G401 (cell line): ENCODE data around the gene MCU. TPM values are rescaled to one million over a fixed set of nuclear protein-coding genes. Genes with fewer than 3 reads are reported as not detected.
A peak's percentile ranks its signal among the peaks of the same experiment; 100 is the strongest.
"Not testable (repeated sequence)": the region's sequence is repeated elsewhere in the genome, so short reads cannot be mapped to it uniquely, and the experiment has no call there.

Experiments used
- DNase-seq: peaks from one replicate; pipeline ENCODE4 v3.0.0-alpha.2; 2015; ENCODE audit warnings: low spot score
- in situ Hi-C: cut with HindIII; loops from 2 replicates; pipeline ENCODE4 v1.10.0; 2016; ENCODE audit warnings: low sequenced_read_pairs, mixed read lengths
- total RNA-seq: library from RNA; depleted of rRNA; stranded (reverse); fragments of >200 nt; shearing (Covaris generic); gene quantifications from 2 replicates; pipeline ENCODE4 v1.2.3, GENCODE V29; 2014

Gene MCU
- total RNA-seq, 1 experiment from 2014 or later: 25.8 TPM

DNA sequence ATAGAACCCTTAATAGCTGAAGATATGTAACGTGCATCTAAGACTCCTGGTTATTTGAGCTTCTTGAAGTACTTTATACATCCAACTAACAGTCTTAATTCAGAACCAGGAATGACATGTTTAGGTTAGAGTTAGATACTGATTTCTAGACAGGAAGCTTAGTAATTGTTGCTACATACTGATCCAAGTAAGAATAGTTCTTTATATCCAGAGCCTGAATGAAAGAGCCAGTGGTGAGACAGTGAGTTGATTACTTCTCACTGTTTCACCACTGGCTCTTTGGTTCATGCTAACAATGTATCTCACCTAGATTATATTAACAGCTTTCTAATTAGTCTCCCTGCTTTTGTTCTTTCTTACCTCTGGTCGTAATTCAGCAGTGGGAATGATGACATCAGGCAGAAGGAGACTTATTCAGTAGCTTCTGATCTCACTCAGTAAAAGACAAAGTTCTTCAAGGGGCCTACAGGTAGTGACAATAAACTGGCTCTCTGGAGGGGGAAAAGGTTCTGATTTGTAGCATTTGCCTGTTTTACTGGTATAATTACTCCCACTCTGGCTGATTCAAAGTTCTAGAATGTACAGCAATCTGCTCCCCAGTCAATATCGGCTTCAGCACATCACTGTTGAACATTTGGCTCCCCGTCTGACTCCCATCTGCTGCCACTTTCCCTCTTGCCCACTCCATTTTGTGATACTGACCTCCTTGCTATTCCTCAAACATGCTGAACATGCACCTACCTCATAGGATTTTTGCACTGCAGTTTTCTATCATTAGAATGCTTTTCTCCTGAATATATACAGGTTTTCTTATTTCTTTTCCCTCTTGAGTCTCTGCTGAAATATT, 29.1 kb downstream of the MCU start:
- DNase-seq: peak; percentile 94
- in situ Hi-C loops: no loop called here

DNA sequence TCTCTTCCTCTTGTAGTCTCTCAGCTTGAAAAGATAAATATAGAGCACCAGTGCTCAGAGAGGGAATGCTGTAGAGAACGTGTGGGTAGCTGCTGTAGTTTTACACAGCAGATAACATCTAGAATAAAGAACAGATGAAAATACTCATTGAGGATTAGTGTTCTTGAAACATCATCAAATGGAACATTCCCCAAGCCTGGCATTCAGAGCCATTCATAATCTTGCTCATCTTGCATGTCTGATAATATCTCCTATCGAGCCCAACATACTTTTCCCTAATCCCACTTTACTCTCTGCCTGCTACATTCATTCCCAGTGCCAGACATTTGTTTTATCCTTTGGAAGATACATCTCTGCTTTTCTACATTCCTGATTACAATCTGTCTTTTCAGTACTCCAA, 35.2 kb downstream of the MCU start:
- DNase-seq: peak; percentile 33
- in situ Hi-C loops: no loop called here

DNA sequence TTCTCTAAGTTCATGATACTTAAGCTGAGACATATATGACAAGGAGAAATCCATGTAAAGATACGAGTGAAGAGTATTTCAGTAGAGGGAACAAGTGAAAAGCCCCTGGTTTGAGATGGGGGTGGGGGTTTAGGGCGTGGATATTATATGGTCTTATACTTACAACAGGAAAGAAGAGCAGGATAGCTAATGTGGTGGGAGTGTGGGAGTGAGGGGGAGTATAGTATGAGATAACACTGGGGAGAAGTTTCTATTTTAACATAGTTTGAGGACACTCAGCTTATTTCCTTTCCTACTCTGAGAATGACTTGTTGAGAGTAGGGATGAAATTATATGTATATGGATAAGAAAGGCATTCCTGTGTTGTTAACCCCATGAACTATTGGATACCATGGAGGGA, 36.5 kb downstream of the MCU start:
- DNase-seq: no peak
- in situ Hi-C loops: no loop called here

DNA sequence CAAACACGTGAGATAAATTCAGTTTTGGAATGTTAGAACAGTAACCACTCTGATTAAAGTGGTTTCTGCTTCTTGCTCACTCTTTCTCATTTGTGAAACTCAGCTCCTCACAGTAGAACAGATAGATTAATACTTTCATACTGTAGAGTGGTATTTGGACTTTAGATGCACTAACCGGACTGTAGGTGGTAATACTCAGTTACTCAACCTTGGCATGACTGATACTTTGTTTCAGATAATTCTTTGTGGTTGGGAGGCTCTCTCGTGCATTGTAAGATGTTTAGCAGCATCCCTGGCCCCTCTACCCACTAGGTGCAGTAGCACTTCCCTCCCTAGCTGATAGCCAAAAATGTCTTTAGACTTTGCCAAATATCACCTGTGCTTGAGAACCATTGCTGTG, 37.6 kb downstream of the MCU start:
- DNase-seq: no peak
- in situ Hi-C loops: no loop called here

DNA sequence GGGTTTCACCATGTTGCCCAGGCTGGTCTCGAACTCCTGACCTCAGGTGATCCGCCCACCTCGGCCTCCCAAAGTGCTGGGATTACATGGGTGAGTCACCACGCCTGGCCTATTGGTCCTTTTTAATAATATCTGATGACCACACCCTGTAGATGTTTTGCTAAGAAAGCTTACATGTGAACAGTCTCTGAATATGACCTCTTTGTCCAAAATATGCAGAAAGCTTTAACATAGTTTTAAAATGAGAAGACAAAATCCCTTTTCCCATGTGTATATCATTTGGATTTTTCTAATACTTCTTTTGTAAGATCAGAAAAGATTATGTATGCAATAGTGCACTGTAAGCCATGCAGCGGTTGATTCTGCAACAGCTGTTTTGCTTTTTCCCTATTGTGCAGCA, 38.5 kb downstream of the MCU start:
- in situ Hi-C loops: no loop called here
- DNase-seq: no peak

DNA sequence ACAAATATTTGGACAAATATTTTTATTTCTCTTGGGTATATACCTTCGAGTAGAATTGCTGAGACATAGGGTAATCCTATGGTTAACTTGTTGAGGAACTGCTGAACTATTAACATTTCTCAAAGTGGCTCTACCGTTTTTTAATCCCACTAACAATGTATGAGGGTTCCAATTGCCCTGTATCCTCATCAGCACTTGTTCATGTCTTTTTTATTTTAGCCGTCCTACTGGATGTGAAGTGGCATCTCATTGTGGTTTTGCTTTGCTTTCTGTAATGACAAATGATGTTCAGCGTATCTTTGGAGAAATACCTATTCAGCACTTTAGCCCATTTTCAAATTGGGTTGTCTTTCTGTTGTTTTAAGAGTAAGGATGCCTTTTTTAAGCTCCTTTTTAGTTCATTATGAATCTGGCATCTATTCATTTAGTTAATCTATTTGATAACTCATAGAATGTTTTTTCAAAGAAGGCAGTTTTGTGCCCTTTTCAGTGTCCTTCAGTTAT, 40.0 kb downstream of the MCU start:
- in situ Hi-C loops: no loop called here
- DNase-seq: no peak

DNA sequence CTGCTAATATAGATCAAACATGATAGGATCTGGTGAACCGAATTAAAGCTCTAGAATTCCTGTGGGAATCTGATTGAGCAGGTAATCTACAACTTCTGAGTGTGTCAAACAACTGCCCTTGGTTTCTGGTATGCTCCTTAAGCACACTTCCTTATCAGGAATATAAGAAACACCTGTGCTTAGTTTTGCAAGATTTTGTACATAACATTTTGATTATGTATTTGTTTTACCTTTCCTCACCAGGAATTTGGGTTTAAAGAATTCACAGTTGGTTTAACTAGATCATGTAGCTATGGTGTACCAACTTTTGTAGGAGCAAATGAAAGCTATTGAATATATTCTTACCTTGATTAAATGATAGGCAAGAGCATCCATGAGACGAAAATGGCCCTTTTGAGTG, 40.6 kb downstream of the MCU start:
- in situ Hi-C loops: no loop called here
- no peak for DNase-seq

DNA sequence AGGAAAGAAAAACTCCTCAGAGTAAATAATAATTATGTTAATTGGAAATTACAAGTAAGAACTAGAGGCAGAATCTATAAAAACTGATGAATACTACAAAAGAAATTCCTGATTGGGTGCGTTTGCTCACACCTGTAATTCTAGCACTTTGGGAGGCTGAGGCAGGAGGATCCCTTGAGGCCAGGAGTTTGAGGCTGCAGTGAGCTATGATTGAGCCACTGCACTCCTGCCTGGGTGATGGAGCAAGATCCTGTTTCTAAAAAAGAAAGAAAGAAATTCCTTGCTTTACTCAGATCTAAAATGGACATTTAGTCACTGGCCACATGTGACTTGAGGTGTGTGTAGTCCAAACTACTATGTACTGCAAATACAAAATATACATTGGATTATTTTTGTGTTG, 42.0 kb downstream of the MCU start:
- in situ Hi-C loops: no loop called here
- no peak for DNase-seq

DNA sequence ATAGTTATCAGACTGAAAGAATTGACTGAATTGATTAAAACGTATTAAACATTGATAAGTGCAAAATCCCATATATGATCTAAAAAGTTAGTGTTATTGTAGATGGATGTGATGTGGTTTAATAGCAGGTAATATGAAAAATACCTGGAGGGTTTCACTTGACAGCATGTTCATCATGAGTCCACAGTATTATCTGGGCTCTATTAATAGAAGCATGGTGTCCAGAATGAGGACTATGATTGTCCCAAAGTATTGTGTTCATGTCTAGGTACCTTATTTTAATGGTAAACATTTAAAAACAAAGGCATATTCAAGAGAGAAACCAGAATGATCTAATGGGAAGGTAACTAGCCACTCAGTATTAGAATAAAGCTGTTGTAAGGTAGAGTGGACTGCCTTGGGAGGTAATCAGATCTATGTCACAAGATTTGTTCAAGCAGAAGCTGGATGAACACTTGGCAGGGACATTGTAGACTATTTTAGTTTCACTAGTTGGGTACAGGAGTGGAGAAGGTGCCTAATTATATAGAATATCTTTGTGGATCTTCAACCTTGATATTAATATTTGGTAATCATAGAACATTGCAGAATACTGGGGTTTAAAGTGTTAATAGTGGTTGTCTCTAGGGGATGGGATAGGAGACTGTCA, 43.5 kb downstream of the MCU start:
- peak; percentile 52 for DNase-seq
- in situ Hi-C loops: no loop called here

DNA sequence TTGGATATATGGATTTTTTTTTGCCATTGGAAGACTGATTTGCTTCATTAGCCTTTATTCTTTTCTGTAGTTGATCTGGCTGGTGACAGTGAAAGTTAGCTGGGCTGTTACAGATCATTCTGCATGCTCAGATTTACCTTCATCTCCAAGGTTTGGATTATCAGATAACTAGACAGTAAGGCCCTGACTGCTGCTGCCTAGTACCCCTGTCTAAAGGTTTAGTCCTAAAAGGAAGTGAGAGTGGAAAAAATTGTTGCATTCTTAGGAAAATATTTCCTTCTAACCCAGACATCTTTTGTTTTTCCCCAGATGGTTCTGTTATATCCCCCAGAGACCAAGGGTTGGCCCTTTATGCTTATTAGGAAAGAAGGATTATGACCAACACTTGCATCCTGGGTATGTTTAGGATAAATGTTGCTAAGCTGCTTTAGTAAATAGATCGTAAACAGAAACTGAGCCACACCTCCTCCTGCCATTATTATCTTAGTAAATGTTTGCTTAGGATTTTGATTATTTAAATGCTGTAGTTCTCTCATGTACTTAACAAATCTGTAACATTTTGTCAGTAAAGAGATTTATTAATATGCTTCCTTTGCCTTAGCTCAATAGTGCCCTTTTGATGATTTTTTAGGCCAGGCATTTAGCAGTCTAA, 44.4 kb downstream of the MCU start:
- in situ Hi-C loops: no loop called here

DNA sequence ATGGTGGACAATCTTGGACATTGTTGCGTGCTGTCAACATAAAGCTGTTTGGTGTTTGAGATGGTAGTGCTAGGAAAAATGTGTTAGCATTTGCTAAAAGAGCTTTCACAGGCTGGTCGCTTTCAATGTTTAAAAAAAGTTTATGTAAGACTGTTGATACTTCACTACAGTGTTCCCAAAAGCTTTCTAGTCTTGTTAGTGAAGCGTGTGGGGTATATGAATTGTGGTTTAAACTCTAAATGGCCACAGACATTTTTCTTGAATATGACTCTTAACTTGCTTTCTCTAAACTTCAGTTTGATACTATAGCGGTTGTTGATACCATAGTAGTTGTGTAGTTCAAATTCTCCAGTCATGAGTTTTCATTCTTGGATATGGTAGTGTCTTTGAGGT, 44.9 kb downstream of the MCU start:
- in situ Hi-C loops: no loop called here
- DNase-seq: no peak

More for the DNA sequence above, 44.4 kb downstream of the MCU start:
- DNase-seq: no peak

DNA sequence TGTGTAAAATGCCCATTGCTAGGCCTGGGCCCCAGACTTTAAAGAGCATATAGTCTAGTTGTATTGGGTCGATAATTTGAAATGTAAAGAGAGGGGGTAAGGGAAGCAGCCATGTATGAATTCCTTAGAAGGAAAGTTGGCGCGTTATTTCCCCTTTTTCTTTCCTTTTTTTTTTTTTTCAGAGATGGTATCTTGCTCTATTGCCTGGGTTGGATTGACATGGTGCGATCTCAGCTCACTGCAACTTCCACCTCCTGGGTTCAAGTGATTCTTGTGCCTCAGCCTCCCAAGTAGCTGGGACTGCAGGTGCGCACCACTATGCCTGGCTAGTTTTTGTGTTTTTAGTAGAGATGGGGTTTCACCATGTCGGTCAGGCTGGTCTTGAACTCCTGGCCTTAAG, 45.4 kb downstream of the MCU start:
- in situ Hi-C loops, DNase-seq: not testable (repeated sequence)

DNA sequence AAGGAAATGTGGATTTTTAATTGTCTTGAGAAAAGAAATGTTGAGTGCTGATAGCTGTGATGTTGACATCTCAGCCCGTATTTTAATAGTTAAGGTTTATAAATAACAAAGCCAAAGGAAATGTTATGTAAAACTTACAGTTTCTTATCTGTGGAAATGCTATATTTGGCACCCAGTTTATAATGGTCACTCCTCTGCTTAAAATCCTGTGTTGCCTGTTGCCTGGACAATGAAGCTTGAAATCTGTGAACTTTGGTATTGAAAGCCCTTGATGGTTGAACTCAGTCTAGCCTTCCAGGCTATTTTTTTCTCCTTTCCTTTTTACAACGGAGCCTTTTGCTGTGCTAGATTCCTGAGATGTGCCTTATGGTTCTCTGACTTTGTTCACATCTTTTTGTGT, 46.5 kb downstream of the MCU start:
- in situ Hi-C loops: no loop called here
- no peak for DNase-seq

DNA sequence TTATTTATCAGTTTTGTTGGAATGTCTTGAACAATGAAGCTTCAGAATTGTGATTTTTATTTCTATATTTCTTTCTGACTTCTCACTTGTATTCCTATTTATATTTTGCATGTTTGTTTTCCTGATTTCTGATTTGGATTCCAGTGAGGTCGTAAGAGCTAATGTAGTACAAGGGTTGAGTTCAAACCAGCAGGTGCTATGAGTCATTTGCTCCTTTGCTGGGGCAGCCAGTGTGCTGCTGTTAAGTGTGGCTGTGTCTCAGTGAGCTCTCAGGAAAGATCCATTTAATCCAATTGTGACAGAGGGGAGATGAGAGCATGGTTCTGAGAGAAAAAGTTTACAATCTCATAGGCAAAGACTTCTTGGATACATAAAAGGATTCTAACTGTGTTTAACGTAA, 48.6 kb downstream of the MCU start:
- no peak for DNase-seq
- in situ Hi-C loops: no loop called here

DNA sequence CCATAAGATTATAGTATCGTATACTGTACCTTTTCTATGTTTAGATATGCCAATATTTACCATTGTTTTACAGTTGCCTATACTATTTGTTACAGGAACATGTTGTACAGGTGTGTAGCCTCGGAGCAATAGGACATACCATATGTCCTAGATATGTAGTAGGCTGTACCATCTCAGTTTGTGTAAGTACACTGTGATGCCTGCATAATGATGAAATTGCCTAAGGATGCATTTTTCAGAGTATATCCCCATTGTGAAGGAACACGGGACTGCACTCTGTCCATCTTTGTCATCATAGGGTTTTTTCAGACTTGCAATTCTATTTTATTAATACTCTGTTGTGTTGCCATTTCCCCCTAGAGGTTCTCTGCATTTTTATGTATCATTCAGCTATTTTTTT, 50.1 kb downstream of the MCU start:
- in situ Hi-C loops: no loop called here
- no peak for DNase-seq

DNA sequence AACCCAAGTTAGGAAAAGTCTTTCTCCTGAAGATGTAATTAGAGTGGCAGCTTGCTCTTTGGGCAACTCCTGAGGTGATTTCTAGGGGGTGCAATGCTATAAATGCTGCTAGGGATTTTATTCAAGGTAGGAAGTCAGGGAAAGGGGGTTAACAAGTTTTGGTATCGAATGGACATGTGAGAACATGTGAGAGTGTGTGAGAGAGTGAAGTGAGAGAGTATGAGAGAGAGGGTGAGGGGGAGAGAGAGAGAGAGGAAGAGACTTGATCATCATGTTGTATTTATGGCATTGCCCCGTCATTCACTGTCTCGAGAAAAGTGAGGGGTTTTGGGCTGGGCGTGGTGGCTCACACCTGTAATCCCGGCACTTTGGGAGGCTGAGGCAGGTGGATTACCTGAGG, 50.9 kb downstream of the MCU start:
- in situ Hi-C loops: no loop called here
- no peak for DNase-seq

DNA sequence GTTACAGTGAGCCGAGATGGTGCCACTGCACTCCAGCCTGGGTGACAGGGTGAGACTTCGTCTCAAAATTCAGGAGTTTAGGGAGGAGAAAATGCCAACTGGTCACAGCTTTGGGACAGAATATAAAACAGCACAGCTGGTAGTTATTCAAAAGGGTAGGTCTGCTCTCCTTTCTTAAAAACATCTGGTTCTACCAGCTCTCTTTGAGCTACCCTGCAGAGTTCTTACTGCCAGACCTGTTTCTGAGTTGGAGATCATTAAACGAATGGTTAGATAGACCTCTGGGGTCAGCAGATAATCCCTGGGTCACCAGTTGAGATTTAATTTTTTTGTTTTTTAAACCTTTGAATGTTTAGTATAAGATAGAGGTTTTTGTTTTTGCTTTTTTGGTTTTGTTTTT, 52.6 kb downstream of the MCU start:
- in situ Hi-C loops: no loop called here
- DNase-seq: no peak

DNA sequence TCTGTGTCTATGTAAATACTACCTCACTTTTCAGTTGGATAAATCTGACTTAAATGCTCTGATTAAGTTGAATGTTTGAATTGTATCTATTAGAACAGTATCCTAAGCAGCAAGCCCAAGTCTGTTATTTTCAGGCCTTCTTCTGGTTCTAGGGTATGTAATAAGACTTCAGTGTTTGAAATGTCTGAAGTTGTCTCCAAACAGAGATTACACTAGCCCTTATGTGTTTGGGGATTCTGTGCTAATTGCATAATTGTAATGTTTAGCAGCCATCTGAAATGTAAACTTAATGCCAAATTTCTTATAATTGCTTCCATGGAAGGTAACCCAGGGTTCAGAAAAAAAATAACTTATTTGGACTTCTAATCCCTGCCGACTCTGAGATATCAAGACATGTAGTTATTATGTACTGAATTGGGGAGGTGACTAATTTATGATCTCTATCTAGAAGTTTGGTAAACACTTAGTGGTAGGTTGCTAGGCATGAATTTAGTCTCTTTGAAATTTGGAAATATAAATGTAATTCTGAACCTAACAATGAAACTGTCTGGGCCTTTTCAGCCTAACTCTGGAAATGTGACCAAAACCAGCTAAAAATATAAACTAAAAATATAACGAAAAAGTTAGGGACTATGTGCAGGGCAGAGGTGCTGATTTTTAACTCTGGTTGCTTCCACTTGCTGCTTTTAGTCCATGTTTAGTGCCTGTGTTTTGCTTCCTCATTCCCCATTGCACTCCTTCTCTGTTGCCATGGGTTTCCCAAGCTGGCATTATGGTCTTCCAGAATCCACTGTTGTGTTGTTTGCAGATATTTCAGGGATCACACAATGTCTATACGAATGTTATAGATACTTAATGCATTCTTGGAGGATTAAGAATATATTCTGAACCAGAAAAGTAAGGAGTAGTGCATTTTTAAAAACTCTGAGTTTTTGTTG, 54.8 kb downstream of the MCU start:
- in situ Hi-C loops: no loop called here

DNA sequence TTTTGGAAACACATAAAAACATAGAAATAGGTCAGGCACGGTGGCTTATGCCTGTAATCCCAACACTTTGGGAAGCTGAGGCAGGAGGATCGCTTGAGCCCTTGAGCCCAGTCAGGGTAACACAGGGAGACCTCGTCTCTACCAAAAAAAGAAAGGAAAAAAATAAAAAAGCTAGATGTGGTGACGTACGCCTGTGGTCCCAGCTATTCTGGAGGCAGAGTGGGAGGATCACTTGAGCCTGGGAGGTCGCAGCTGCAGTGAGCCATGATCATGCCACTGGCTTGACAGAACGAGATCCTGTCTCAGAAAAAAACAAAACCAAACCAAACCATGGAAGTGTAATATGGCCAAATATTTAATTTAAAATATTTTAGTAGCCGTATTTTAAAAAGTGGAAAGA, 55.6 kb downstream of the MCU start:
- no peak for DNase-seq
- in situ Hi-C loops: no loop called here

More for the DNA sequence above, 54.8 kb downstream of the MCU start:
- peak; percentile 44 for DNase-seq
